Measurements from ENCODE around the gene WNT1.

GRCh38 chr12:48980953-48981756 lies 3.0 kb downstream of the WNT1 start:
- TF ChIP-seq RB1 (IDR thresholded peaks at IDR 0.05; ENCODE audit: borderline replicate concordance) (no peak), CHD1 (IDR thresholded peaks at IDR 0.05; ENCODE audit: low read depth, low read length) (no peak), ZSCAN29 (IDR thresholded peaks at IDR 0.05) (no peak), BCLAF1 (IDR thresholded peaks at IDR 0.05) (no peak), EP300 (IDR thresholded peaks at IDR 0.05; ENCODE audit: borderline replicate concordance in 1 of 2, control insufficient read depth in 1 of 2, low read depth in 2 of 2, low read length in 2 of 2) (no peak), CHD2 (IDR thresholded peaks at IDR 0.05; ENCODE audit: borderline replicate concordance, low read depth, low read length) (no peak), POLR2AphosphoS2 (IDR thresholded peaks at IDR 0.05; ENCODE audit: low read depth, low read length) (no peak), MTA2 (IDR thresholded peaks at IDR 0.05; ENCODE audit: low read depth) (no peak), CEBPB (IDR thresholded peaks at IDR 0.05; ENCODE audit: borderline replicate concordance in 1 of 2, low read depth in 2 of 2, low read length in 2 of 2) (no peak)
- TF ChIP-seq, protein P1, sequence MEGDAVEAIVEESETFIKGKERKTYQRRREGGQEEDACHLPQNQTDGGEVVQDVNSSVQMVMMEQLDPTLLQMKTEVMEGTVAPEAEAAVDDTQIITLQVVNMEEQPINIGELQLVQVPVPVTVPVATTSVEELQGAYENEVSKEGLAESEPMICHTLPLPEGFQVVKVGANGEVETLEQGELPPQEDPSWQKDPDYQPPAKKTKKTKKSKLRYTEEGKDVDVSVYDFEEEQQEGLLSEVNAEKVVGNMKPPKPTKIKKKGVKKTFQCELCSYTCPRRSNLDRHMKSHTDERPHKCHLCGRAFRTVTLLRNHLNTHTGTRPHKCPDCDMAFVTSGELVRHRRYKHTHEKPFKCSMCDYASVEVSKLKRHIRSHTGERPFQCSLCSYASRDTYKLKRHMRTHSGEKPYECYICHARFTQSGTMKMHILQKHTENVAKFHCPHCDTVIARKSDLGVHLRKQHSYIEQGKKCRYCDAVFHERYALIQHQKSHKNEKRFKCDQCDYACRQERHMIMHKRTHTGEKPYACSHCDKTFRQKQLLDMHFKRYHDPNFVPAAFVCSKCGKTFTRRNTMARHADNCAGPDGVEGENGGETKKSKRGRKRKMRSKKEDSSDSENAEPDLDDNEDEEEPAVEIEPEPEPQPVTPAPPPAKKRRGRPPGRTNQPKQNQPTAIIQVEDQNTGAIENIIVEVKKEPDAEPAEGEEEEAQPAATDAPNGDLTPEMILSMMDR (IDR thresholded peaks at IDR 0.05 in 2 of 3, conservative IDR thresholded peaks at IDR 0.05 in 1 of 3; ENCODE audit: control insufficient read depth in 2 of 3, extremely low read depth in 1 of 3, insufficient read depth in 1 of 3, low read depth in 3 of 3, low read length in 3 of 3) = no peak

Data from GM12878 (cell line).